GM19467 (cell line): Measurements from ENCODE around the gene ERBB4.
"Not testable (repeated sequence)": the region's sequence is repeated elsewhere in the genome, so short reads cannot be mapped to it uniquely, and the experiment has no call there.

Experiments used
- ATAC-seq: cut with Tn5 transposase; IDR thresholded peaks from one replicate; pipeline ENCODE4 v1.9.1; 2021; ENCODE audit warnings: mild to moderate bottlenecking, moderate library complexity; ENCODE audit not compliant: unreplicated experiment

Gene ERBB4

GRCh38 chr2:212024040-212024439, 514.6 kb downstream of the ERBB4 start:
- no peak for ATAC-seq

- no peak for ATAC-seq
Measured at GRCh38 chr2:212022966-212023365, 515.6 kb downstream of the ERBB4 start.

GRCh38 chr2:212021947-212022346, 516.7 kb downstream of the ERBB4 start:
- no peak for ATAC-seq

GRCh38 chr2:212015588-212015987, 523.0 kb downstream of the ERBB4 start:
- no peak for ATAC-seq

GRCh38 chr2:212013626-212014025, 525.0 kb downstream of the ERBB4 start:
- no peak for ATAC-seq

GRCh38 chr2:212010305-212010704, 528.3 kb downstream of the ERBB4 start:
- not testable (repeated sequence) for ATAC-seq

- ATAC-seq = no peak
Measured at GRCh38 chr2:212007972-212008371, 530.6 kb downstream of the ERBB4 start.

GRCh38 chr2:212005085-212005671, 533.4 kb downstream of the ERBB4 start:
- peak; percentile 83 for ATAC-seq

GRCh38 chr2:212001325-212001724, 537.3 kb downstream of the ERBB4 start:
- no peak for ATAC-seq

- ATAC-seq = no peak
Measured at GRCh38 chr2:211996857-211997256, 541.7 kb downstream of the ERBB4 start.

GRCh38 chr2:211994806-211995205, 543.8 kb downstream of the ERBB4 start:
- no peak for ATAC-seq

GRCh38 chr2:211990335-211990734, 548.3 kb downstream of the ERBB4 start:
- ATAC-seq = no peak

- ATAC-seq = no peak
Measured at GRCh38 chr2:211986313-211986712, 552.3 kb downstream of the ERBB4 start.

GRCh38 chr2:211985393-211985792, 553.2 kb downstream of the ERBB4 start:
- no peak for ATAC-seq

- no peak for ATAC-seq
Measured at GRCh38 chr2:211982162-211982561, 556.4 kb downstream of the ERBB4 start.

GRCh38 chr2:211981451-211981850, 557.2 kb downstream of the ERBB4 start:
- ATAC-seq = no peak

GRCh38 chr2:211976076-211976475, 562.5 kb downstream of the ERBB4 start:
- no peak for ATAC-seq

GRCh38 chr2:211967234-211967633, 571.4 kb downstream of the ERBB4 start:
- ATAC-seq = no peak

- no peak for ATAC-seq
Measured at GRCh38 chr2:211963969-211964368, 574.6 kb downstream of the ERBB4 start.

GRCh38 chr2:211957799-211958198, 580.8 kb downstream of the ERBB4 start:
- ATAC-seq = peak; percentile 63

GRCh38 chr2:211955648-211956047, 583.0 kb downstream of the ERBB4 start:
- no peak for ATAC-seq

- ATAC-seq = no peak
Measured at GRCh38 chr2:211948932-211949331, 589.7 kb downstream of the ERBB4 start.

- ATAC-seq = no peak
Measured at GRCh38 chr2:211946960-211947359, 591.6 kb downstream of the ERBB4 start.
